ENCODE results near the gene PFDN1.
"Not testable (repeated sequence)": the region's sequence is repeated elsewhere in the genome, so short reads cannot be mapped to it uniquely, and the experiment has no call there.

Gene PFDN1

DNA sequence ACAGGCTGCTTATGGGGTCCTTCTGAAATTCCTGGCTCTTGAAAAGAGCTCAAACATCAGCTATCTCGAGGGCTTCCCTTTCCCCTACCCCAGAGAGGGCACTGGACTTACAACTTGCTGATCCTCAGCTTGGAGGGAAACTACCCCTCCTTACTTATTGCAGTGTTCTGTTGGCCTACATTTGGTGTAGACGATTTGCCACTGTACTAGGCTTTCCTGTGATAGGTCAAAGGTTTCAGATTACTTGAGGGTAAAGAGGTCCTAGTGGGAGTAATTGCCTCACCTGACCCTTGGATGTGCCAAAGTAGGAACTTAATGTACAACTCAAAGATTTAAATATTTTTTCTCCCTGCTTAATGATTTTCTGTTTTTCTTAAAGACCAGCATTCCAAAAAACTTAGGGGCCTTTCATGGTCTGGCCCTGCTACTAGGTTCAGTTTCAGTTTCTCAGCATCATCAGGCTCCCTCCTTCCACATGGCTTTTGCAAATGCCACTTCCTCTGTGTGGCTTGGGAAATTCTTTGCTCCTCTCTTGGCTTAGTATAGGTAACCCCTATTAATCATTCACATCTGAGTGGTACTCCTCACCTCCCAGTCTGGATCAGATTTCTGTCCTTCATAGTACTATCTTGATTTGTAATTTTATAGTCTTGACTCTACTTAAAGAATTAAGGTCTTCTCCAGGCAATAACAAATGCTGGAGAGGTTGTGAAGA lies 95.5 kb downstream of the PFDN1 start:
- DNase-seq = no peak

DNA sequence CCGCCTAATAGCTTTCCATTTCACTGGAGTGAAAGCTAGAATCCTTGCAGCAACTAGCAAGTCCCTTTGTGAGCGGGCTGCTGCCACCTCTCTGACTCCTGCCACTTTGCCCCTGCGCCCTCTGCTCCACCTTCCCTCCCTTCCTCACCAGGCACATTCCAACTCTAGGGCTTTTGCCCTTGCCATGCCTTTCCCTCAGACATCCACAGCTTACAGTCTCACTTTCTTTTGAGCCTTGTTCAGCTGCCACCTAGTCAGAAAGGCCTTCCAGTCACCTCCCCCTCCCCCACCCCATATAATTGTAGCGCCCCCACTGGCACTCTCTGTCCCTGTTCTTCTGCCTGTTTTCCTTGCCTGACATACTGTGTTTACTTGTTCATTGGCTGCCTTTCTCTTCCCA lies 96.9 kb downstream of the PFDN1 start:
- DNase-seq = no peak

DNA sequence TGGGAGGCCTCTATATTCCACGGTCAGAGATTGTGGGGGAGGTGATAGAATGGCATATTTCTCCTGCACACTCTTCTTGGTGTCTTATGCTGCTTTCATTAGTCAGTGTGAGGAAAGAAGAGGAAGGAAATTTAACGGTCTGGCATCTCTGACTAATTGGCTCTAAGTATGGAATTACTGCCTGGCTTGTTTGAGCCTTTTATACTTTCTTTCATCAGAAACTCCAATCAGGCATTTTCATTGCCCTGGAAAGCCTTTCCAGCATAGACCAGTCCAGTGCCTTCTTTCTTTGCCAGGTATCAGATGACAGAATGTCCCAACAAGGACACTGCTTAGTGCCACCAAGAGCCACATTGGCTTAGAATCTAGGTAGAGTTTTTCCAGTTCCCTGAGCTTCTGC lies 97.7 kb downstream of the PFDN1 start:
- no peak for DNase-seq

GRCh38 chr5:140202610-140203009 lies 100.3 kb downstream of the PFDN1 start:
- DNase-seq = no peak

DNA sequence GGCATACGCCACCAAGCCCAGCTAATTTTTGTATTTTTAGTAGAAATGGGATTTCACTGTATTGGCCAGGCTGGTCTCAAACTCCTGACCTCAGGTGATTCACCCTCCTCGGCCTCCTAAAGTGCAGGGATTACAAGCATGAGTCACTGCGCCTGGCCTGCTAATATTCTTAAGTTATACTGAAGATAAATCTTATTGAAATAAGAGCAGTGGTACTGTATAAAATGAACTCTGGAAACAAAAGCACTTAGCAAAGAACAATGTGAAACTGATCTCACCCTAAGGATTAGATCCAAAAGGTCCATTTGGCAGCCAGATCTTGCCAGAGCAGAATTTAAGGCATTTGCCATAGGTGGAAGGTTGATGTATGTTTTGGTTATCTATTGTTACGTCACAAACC lies 100.8 kb downstream of the PFDN1 start:
- no peak for DNase-seq

DNA sequence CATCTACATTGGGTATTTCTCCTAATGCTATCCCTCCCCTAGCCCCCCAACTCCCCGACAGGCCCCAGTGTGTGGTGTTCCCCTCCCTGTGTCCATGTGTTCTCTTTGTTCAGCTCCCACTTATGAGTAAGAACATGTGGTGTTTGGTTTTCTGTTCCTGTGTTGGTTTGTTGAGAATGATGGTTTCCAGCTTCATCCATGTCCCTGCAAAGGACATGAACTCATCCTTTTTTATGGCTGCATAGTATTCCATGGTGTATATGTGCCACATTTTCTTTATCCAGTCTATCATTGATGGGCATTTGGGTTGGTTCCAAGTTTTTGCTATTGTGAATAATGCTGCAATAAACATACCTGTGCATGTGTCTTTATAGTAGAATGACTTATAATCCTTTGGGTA lies 104.0 kb downstream of the PFDN1 start:
- DNase-seq = not testable (repeated sequence)

DNA sequence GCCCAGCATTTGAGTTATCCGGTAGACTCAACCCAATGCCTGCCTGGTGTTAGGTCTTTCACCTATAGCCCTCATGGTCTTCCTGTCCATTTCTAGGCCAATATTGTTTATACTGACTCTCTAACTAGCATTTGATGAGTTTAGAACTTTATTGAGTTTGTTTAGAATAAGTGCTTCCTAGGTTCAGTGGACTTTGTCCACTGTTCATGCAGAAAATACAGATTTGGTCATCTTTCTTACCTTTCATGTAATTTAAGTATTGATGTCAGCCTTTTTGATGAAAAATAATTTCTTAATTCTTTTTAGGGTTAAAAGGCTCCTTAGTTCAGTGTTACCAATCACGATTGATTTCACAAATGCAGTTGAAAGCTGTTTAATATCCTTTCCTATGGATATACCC lies 105.9 kb downstream of the PFDN1 start:
- no peak for DNase-seq

- DNase-seq = no peak
Observed at GRCh38 chr5:140196115-140196814, 106.6 kb downstream of the PFDN1 start.
